Measurements from ENCODE around the gene TARS3.

TARS3 gene

GRCh38 chr15:101698314-101698713 lies 26.0 kb downstream of the TARS3 start:
- no peak for DNase-seq (ENCODE audit: low read depth in 3 of 3)

GRCh38 chr15:101697488-101697887 lies 26.8 kb downstream of the TARS3 start:
- DNase-seq (ENCODE audit: low read depth in 3 of 3): no peak

- no peak for DNase-seq (ENCODE audit: low read depth in 3 of 3)
These were observed 27.4 kb downstream of the TARS3 start for GRCh38 chr15:101696829-101697228.

- DNase-seq (ENCODE audit: low read depth in 3 of 3): no peak
These were observed 30.0 kb downstream of the TARS3 start for GRCh38 chr15:101694261-101694660.

GRCh38 chr15:101692801-101693598 lies 31.3 kb downstream of the TARS3 start:
- no peak for DNase-seq (ENCODE audit: low read depth in 3 of 3)

GRCh38 chr15:101689901-101690300 lies 34.4 kb downstream of the TARS3 start:
- DNase-seq (ENCODE audit: low read depth in 3 of 3): no peak

- DNase-seq (ENCODE audit: low read depth in 3 of 3): no peak
These were observed 37.6 kb downstream of the TARS3 start for GRCh38 chr15:101686718-101687117.

GRCh38 chr15:101684877-101685276 lies 39.4 kb downstream of the TARS3 start:
- no peak for DNase-seq (ENCODE audit: low read depth in 3 of 3)

GRCh38 chr15:101684384-101684783 lies 39.9 kb downstream of the TARS3 start:
- no peak for DNase-seq (ENCODE audit: low read depth in 3 of 3)

- DNase-seq (ENCODE audit: low read depth in 3 of 3): no peak
These were observed 44.5 kb downstream of the TARS3 start for GRCh38 chr15:101679806-101680205.

- no peak for DNase-seq (ENCODE audit: low read depth in 3 of 3)
These were observed 47.3 kb downstream of the TARS3 start for GRCh38 chr15:101676921-101677329.

GRCh38 chr15:101675796-101676582 lies 48.3 kb downstream of the TARS3 start:
- no peak for DNase-seq (ENCODE audit: low read depth in 3 of 3)

- DNase-seq (ENCODE audit: low read depth in 3 of 3): no peak
These were observed 49.3 kb downstream of the TARS3 start for GRCh38 chr15:101675015-101675414.

- no peak for DNase-seq (ENCODE audit: low read depth in 3 of 3)
These were observed 52.0 kb downstream of the TARS3 start for GRCh38 chr15:101672298-101672697.

GRCh38 chr15:101669744-101670143 lies 54.5 kb downstream of the TARS3 start:
- DNase-seq (ENCODE audit: low read depth in 3 of 3): no peak

- DNase-seq (ENCODE audit: low read depth in 3 of 3): no peak
These were observed 56.4 kb downstream of the TARS3 start for GRCh38 chr15:101667881-101668280.

GRCh38 chr15:101664303-101664913 lies 59.9 kb downstream of the TARS3 start:
- no peak for DNase-seq (ENCODE audit: low read depth in 3 of 3)

- no peak for DNase-seq (ENCODE audit: low read depth in 3 of 3)
These were observed 62.1 kb downstream of the TARS3 start for GRCh38 chr15:101662203-101662602.

- no peak for DNase-seq (ENCODE audit: low read depth in 3 of 3)
These were observed 64.3 kb downstream of the TARS3 start for GRCh38 chr15:101660005-101660404.

GRCh38 chr15:101657968-101658784 lies 66.1 kb downstream of the TARS3 start:
- DNase-seq (ENCODE audit: low read depth in 3 of 3): no peak

- no peak for DNase-seq (ENCODE audit: low read depth in 3 of 3)
These were observed 67.1 kb downstream of the TARS3 start for GRCh38 chr15:101657171-101657570.

Measured in stimulated activated CD4-positive, alpha-beta T cell treated with anti-CD3 and anti-CD28 coated beads, TNF-alpha, amount 100 ng/mL, for 4 hours (primary cell).